ENCODE measurements around the gene POFUT2. TPM values are rescaled to one million over a fixed set of nuclear protein-coding genes. Genes with fewer than 3 reads are reported as not detected.

POFUT2 gene
- total and polyA plus RNA-seq, 12 donors, result 12.7 to 20.6 (median 16.9) TPM

DNA sequence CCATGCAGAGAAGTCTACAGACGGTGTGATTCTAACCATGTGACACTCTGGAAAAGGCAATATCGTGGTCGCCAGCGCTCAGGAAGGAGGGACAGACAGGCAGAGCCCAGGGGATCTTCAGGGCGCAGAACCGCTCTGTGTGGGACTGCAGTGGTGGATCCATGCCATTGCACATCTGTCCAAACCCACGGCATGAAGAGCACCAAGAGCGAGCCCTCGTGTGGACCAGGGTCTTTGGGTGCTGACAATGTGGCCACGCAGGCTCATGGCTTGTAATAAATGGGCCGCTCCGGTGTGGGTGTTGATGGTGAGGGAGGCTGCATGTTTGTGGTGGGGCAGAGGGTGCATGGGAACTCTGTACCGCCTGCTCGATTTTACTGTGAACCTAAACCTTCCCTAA, 25.3 kb upstream of the POFUT2 start:
- no peak overlapping the region for H3K27ac ChIP-seq
- no peak for TF ChIP-seq CTCF (IDR thresholded peaks at IDR 0.05)
- H3K9me3 ChIP-seq, result peaks cover 0 to 6% (median 0%) of the 10 kb centered on the region in 11 donors
- DNase-seq (no peak), ATAC-seq (no peak)
- H3K4me3 ChIP-seq, result no peak overlapping the region
- H3K4me1 ChIP-seq, result peaks cover 15 to 38% (median 32%) of the 10 kb centered on the region in 9 donors
- intact Hi-C loops (cut with DNase I), result loop anchor here in 1 of 10 donors (5.0 kb wide), 1 partner anchor 34 kb away; no protein-coding TSS in a partner anchor
- H3K27me3 ChIP-seq, result no peaks in the 10 kb centered on the region
- WGBS, 2 donors, result 92 to 93% methylated on average over 14 of the region's 14 CpGs
- no peaks in the 10 kb centered on the region for H3K36me3 ChIP-seq

DNA sequence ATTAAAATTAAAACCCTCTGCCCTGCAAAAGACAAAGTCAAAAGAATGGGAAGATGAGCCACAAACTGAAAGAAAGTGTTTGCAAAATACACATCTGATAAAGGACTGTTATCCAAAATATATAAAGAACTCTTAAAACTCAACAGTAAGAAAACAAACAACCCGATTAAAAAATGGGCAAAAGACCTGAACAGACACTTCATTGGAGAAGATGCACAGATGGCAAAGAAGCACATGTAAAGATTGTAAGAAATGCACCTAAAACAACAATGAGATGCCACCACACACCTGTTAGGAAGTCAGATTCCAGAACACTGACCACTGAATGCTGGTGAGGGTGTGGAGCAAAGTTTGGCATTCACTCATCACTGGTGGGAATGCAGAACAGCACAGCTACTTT, 24.6 kb upstream of the POFUT2 start:
- intact Hi-C loops (cut with DNase I), result loop anchor here in 1 of 10 donors (5.0 kb wide), 1 partner anchor 35 kb away; no protein-coding TSS in a partner anchor
- WGBS, 2 donors, result 100% methylated on average over 1 of the region's 1 CpG
- Histone ChIP-seq H3K4me3 (no peak overlapping the region), H3K4me1 (peaks cover 14 to 38% (median 30%) of the 10 kb centered on the region in 9 donors), H3K36me3 (no peaks in the 10 kb centered on the region), H3K9me3 (peaks cover 0 to 6% (median 0%) of the 10 kb centered on the region in 11 donors), H3K27me3 (no peaks in the 10 kb centered on the region), H3K27ac (no peak overlapping the region)
- ATAC-seq, result no peak
- DNase-seq, result no peak
- no peak for TF ChIP-seq CTCF (IDR thresholded peaks at IDR 0.05)

DNA sequence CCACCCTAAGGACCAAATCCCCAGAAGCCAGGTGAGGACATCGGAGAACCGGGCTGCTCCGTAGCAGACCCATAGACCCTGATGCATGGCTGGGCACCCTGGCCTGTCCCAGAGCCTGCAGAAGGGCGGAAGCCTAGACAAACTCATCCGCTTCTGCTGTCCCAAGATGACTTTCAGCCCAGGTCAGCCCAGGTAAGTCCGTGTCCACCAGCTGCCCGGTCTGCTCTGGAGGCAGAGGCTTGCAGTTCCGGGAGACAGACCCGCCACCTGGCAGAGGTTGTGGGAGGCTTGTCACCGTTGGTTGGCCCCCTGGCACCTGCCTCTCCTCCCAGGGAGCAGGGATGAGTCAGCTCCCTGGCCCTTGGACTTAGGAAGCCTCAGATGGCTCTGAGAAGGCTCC, 22.8 kb upstream of the POFUT2 start:
- no peak for TF ChIP-seq CTCF (IDR thresholded peaks at IDR 0.05)
- H3K27me3 ChIP-seq, result no peaks in the 10 kb centered on the region
- no peak overlapping the region for H3K4me3 ChIP-seq
- H3K36me3 ChIP-seq, result no peaks in the 10 kb centered on the region
- H3K27ac ChIP-seq, result no peak overlapping the region
- intact Hi-C loops (cut with DNase I), result loop anchor here in 1 of 10 donors (5.0 kb wide), 1 partner anchor 37 kb away; no protein-coding TSS in a partner anchor
- ATAC-seq, result no peak
- H3K9me3 ChIP-seq, result peaks cover 0 to 6% (median 0%) of the 10 kb centered on the region in 11 donors
- no peak for DNase-seq
- H3K4me1 ChIP-seq, result peaks cover 14 to 45% (median 35%) of the 10 kb centered on the region in 9 donors
- 92 to 94% methylated on average over 10 of the region's 10 CpGs for WGBS, 2 donors

- ATAC-seq, result no peak
- H3K27ac ChIP-seq, result peak overlapping the region in 6 of 10 donors; percentile 61 to 89 (median 72)
- no peaks in the 10 kb centered on the region for H3K27me3 ChIP-seq
- DNase-seq, result no peak
- TF ChIP-seq CTCF (IDR thresholded peaks at IDR 0.05), result no peak
- H3K4me3 ChIP-seq, result no peak overlapping the region
- no peaks in the 10 kb centered on the region for H3K36me3 ChIP-seq
- WGBS, 2 donors, result 84 to 87% methylated on average over 3 of the region's 3 CpGs
- H3K9me3 ChIP-seq, result peaks cover 0 to 6% (median 0%) of the 10 kb centered on the region in 11 donors
- H3K4me1 ChIP-seq, result peaks cover 14 to 45% (median 35%) of the 10 kb centered on the region in 9 donors
- intact Hi-C loops (cut with DNase I), result loop anchor here in 4 of 10 donors (5.0 to 10.0 kb wide), 4 partner anchors 37 to 127 kb away; no protein-coding TSS in a partner anchor
Observed at GRCh38 chr21:45309987-45310381, 22.3 kb upstream of the POFUT2 start.
